HCT116 (cell line): ENCODE results near the gene LYST. TPM values are rescaled to one million over a fixed set of nuclear protein-coding genes. Genes with fewer than 3 reads are reported as not detected.

ENCODE experiments used
- ATAC-seq: fragments of 200-7000 bp; cut with Tn5 transposase; 2 replicates; pipeline ENCODE4 v1.9.1; 2020; ENCODE audit warnings: mild to moderate bottlenecking, moderate library complexity
- BruUV-seq: library from RNA; stranded (reverse); fragments of 400-500 nt; replicated peaks from 2 replicates; lab custom pipeline; 2021; lab: Mats Ljungman, UMichigan
- CTCF ChIA-PET: fragments of 300-600 bp; sonication (Branson Sonifier 250); formaldehyde crosslinking; loops from one replicate; lab custom pipeline; 2021; ENCODE audit warnings: antibody characterized with exemption; lab: Charles Lee
- POLR2A ChIA-PET: fragments of 300-600, 350-600 bp; sonication (Branson Sonifier 250); formaldehyde crosslinking; loops from one replicate; lab custom pipeline; 2021; ENCODE audit warnings: antibody characterized with exemption; lab: Charles Lee
- RAD21 ChIA-PET, 2 experiments: fragments of 300-600 bp; sonication (Branson Sonifier 250); formaldehyde crosslinking; loops; one replicate each; lab custom pipeline; 2023; ENCODE audit warnings: low total read pairs in 2 of 2; ENCODE audit not compliant: uncharacterized antibody in 2 of 2, unreplicated experiment in 2 of 2, low non-redundant PET in 1 of 2; lab: Charles Lee
- DNase-seq: peaks from one replicate; pipeline ENCODE4 v3.0.0-alpha.2; 2010; ENCODE audit warnings: low read depth, low spot score
- H2AFZ ChIP-seq: fragments of 200-600 bp; shearing (Covaris generic), sonication (generic); 2 replicates; pipeline ENCODE4 v1.6.1; 2017; ENCODE audit warnings: low read depth, mixed run types, mixed read lengths, antibody characterized with exemption, low read length; ENCODE audit not compliant: poor library complexity, severe bottlenecking
- H3K27ac ChIP-seq: 2 replicates; pipeline ENCODE4 v1.5.1; 2012; ENCODE audit warnings: low read depth, low read length
- H3K27me3 ChIP-seq: fragments of 200-600 bp; sonication (generic); 2 replicates; pipeline ENCODE4 v1.6.1; 2016; ENCODE audit warnings: mixed run types, low read length, mixed read lengths; ENCODE audit not compliant: insufficient read depth
- H3K36me3 ChIP-seq, 2 experiments: fragments of 200-500 bp in 1 of 2; fragments of 200-600 bp in 1 of 2; sonication (Bioruptor generic) in 1 of 2; sonication (generic) in 1 of 2; 2 replicates each; pipeline versions ENCODE4 v1.5.1 to v1.6.1; 2014 to 2016; ENCODE audit warnings: low read length in 2 of 2, inconsistent platforms in 1 of 2, mixed read lengths in 1 of 2, mixed run types in 1 of 2; ENCODE audit not compliant: insufficient read depth in 2 of 2, control insufficient read depth in 1 of 2
- H3K4me1 ChIP-seq, 2 experiments: fragments of 200-600 bp in 1 of 2; sonication (generic) in 1 of 2; 2 replicates each; pipeline versions ENCODE4 v1.5.1 to v1.6.1; 2012 to 2017; ENCODE audit warnings: low read length in 2 of 2, inconsistent platforms in 1 of 2, mild to moderate bottlenecking in 1 of 2, mixed read lengths in 1 of 2, mixed run types in 1 of 2, moderate library complexity in 1 of 2; ENCODE audit not compliant: insufficient read depth in 2 of 2, control insufficient read depth in 1 of 2
- H3K4me2 ChIP-seq: fragments of 200-600 bp; sonication (generic); 2 replicates; pipeline ENCODE4 v1.6.1; 2017; ENCODE audit warnings: mixed run types, low read length, mixed read lengths
- H3K4me3 ChIP-seq, 2 experiments: fragments of 200-600 bp in 1 of 2; sonication (generic) in 1 of 2; replicated peaks in 1 of 2; 2 replicates each; pipeline ENCODE4 v1.5.1; 2011 to 2016; ENCODE audit warnings: low read length in 2 of 2, control low read depth in 1 of 2, low read depth in 1 of 2, mild to moderate bottlenecking in 1 of 2, mixed read lengths in 1 of 2, mixed run types in 1 of 2
- H3K79me2 ChIP-seq: fragments of 200-600 bp; sonication (generic); 2 replicates; pipeline ENCODE4 v1.6.1; 2017; ENCODE audit warnings: mild to moderate bottlenecking, mixed run types, low read length, moderate library complexity, mixed read lengths; ENCODE audit not compliant: insufficient read depth
- H3K9ac ChIP-seq: fragments of 200-600 bp; sonication (generic); 2 replicates; pipeline ENCODE4 v1.6.1; 2016; ENCODE audit warnings: low read length, mixed read lengths
- H3K9me2 ChIP-seq: fragments of 200-600 bp; sonication (generic), shearing (Covaris generic); 2 replicates; pipeline ENCODE4 v1.6.1; 2017; ENCODE audit warnings: mixed run types, mild to moderate bottlenecking, moderate library complexity; ENCODE audit not compliant: insufficient read depth
- H3K9me3 ChIP-seq, 2 experiments: fragments of 200-500 bp in 1 of 2; fragments of 200-600 bp in 1 of 2; sonication (Bioruptor generic) in 1 of 2; sonication (generic) in 1 of 2; 2 replicates each; pipeline ENCODE4 v1.6.1; 2014 to 2017; ENCODE audit warnings: low read length in 2 of 2, mixed read lengths in 2 of 2, inconsistent platforms in 1 of 2, low read depth in 1 of 2, mild to moderate bottlenecking in 1 of 2, mixed run types in 1 of 2, moderate library complexity in 1 of 2; ENCODE audit not compliant: control insufficient read depth in 1 of 2, insufficient read depth in 1 of 2
- H4K20me1 ChIP-seq: fragments of 200-600 bp; sonication (generic), shearing (Covaris generic); 2 replicates; pipeline ENCODE4 v1.6.1; 2017; ENCODE audit warnings: mixed run types, mild to moderate bottlenecking, moderate library complexity; ENCODE audit not compliant: insufficient read depth
- EZH2phosphoT487 ChIP-seq: fragments of 200-600 bp; IDR thresholded peaks from 2 replicates; pipeline ENCODE4 v1.6.1; 2018; ENCODE audit warnings: antibody characterized with exemption, borderline replicate concordance
- POLR2AphosphoS5 ChIP-seq: IDR thresholded peaks from 2 replicates; pipeline ENCODE4 v1.6.1; 2011; ENCODE audit warnings: mild to moderate bottlenecking, low read depth, low read length, moderate library complexity
- SP1 ChIP-seq: IDR thresholded peaks from 2 replicates; pipeline ENCODE4 v1.6.1; 2012; ENCODE audit warnings: low read depth
- SRF ChIP-seq: IDR thresholded peaks from 2 replicates; pipeline ENCODE4 v1.6.1; 2012; ENCODE audit warnings: low read depth
- intact Hi-C: fragments of 100-400 bp; cut with micrococcal nuclease; formaldehyde crosslinking; loops from 2 replicates; pipeline ENCODE4 v1.10.0; 2022
- total RNA-seq: library from RNA; stranded (reverse); gene quantifications from one replicate; pipeline ENCODE4 v1.2.1, GENCODE V29; 2021; ENCODE audit not compliant: unreplicated experiment
- TF ChIP-seq, protein P1 (sequence below), 3 experiments: fragments of 200-600 bp in 1 of 3; sonication (generic) in 1 of 3; IDR thresholded peaks in 2 of 3; conservative IDR thresholded peaks in 1 of 3; 2 replicates each; pipeline ENCODE4 v1.5.1; 2012 to 2017; ENCODE audit warnings: low read depth in 2 of 3, low read length in 2 of 3, antibody characterized with exemption in 1 of 3, borderline replicate concordance in 1 of 3, control low read depth in 1 of 3, mild to moderate bottlenecking in 1 of 3, mixed read lengths in 1 of 3, mixed run types in 1 of 3, moderate library complexity in 1 of 3; ENCODE audit not compliant: insufficient read depth in 1 of 3
- TF ChIP-seq, protein P2 (sequence below): IDR thresholded peaks from 2 replicates; pipeline ENCODE4 v1.6.1; 2012
- TF ChIP-seq, protein P3 (sequence below): IDR thresholded peaks from 2 replicates; pipeline ENCODE4 v1.6.1; 2012; ENCODE audit warnings: low read depth

LYST gene
- total RNA-seq, 1 experiment from 2014 or later = 6.6 TPM

DNA sequence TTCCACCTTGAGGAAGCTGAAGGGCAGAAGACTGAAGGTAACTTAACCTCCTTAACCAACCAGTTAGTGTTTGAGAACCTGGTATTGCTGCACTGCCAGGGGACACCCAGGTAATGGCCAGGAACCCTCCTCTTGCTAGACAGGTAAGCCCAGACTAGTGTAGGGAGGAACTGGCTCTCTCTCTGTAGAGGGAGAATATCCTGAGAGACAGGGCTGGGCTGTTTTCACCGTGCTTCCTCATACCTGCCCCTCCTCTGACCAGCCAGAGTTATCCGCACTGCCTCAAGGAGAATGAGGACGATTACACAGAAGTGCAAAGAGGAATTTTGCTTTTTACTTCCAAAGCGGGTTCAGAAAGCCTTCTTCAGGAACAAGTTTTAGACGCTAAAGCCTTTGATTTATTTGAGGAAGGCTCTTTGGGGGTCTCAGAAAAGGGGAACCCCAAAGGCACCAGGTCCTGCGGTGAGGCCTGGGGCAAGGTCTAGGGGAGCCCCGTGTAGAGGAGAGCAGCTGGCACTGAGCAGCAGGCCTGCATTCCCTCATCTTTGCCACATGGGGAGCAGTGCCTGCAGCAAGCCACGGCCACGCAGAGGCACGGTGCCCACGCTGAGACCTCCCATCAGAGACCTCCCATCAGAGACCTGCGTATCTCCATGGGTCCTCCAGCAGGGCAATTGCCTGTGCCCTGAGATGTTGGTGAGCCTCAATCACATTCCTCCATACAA is 230.6 kb downstream of the LYST start:
- TF ChIP-seq EZH2phosphoT487 = no peak
- TF ChIP-seq, protein P1, sequence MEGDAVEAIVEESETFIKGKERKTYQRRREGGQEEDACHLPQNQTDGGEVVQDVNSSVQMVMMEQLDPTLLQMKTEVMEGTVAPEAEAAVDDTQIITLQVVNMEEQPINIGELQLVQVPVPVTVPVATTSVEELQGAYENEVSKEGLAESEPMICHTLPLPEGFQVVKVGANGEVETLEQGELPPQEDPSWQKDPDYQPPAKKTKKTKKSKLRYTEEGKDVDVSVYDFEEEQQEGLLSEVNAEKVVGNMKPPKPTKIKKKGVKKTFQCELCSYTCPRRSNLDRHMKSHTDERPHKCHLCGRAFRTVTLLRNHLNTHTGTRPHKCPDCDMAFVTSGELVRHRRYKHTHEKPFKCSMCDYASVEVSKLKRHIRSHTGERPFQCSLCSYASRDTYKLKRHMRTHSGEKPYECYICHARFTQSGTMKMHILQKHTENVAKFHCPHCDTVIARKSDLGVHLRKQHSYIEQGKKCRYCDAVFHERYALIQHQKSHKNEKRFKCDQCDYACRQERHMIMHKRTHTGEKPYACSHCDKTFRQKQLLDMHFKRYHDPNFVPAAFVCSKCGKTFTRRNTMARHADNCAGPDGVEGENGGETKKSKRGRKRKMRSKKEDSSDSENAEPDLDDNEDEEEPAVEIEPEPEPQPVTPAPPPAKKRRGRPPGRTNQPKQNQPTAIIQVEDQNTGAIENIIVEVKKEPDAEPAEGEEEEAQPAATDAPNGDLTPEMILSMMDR (IDR thresholded peaks at IDR 0.05 in 2 of 3, conservative IDR thresholded peaks at IDR 0.05 in 1 of 3; ENCODE audit: borderline replicate concordance in 1 of 3, insufficient read depth in 1 of 3, low read depth in 2 of 3, low read length in 2 of 3) = peak in 2 of 3 experiments; percentile 11 to 18; a peak in 2 of 6 replicates
- Histone ChIP-seq H3K4me2 (no peak overlapping the region), H3K27me3 (no peaks in the 10 kb centered on the region), H2AFZ (no peak overlapping the region), H3K36me3 (no peaks in the 10 kb centered on the region), H3K9ac (no peak overlapping the region), H3K4me3 (no peak overlapping the region), H3K27ac (no peak overlapping the region), H3K4me1 (peaks cover 2 to 6% of the 10 kb centered on the region in 2 experiments; a peak in 2 of 4 replicates), H3K79me2 (no peaks in the 10 kb centered on the region), H3K9me3 (no peaks in the 10 kb centered on the region), H4K20me1 (no peaks in the 10 kb centered on the region), H3K9me2 (no peaks in the 10 kb centered on the region)
- intact Hi-C loops = no loop called here
- ChIA-PET CTCF (no interaction called here), POLR2A (no interaction called here), RAD21 (no interaction called here)
- no peak for DNase-seq
- BruUV-seq = no TSS peak
- peak; percentile 74 for ATAC-seq

DNA sequence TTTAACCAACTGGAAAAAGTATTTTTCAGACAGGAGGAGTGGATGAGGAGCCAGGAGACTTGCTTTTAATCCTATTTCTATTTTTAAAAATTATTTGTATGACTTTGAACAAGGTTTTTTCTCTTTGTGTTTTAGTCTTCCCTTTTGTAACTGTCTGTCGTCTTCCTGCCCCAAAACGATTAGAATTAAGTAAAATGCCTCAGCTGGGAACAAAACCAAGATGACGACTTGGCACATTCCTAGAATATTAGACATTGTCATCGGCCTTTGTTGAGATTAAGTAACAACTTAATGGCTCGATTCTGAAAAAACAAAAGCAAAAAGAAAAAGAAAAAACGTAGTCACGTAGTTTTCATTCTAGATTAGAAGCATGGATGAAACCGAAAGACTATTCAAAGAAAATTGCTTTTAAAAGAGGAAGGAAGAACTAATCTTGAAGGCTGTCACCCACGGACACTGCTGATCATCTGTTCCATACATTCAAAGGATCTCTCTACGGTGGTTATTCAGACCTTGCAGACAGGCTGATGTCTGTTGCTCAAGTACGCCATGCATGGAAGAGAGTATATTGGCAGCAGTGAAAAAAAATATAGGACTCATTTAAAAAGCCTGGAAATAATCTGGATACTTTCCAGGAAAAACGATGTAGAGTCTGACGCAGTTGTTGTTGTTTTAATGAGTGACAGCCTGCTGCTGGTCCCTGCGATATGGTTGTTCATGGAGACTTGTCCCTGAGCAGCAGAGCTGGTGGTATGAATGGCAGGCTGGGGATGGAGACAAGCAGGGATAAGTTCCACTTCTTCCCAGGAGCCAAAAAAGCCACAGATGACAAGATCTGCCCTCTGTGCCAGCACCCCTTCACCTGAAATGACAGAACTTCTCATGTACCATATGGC is 234.0 kb downstream of the LYST start:
- Histone ChIP-seq H3K9me2 (no peaks in the 10 kb centered on the region), H3K36me3 (no peaks in the 10 kb centered on the region), H4K20me1 (no peaks in the 10 kb centered on the region), H3K27ac (no peak overlapping the region)
- no TSS peak for BruUV-seq
- TF ChIP-seq SRF (no peak), POLR2AphosphoS5 (no peak), EZH2phosphoT487 (no peak), SP1 (no peak)
- TF ChIP-seq, protein P2, sequence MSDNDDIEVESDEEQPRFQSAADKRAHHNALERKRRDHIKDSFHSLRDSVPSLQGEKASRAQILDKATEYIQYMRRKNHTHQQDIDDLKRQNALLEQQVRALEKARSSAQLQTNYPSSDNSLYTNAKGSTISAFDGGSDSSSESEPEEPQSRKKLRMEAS = no peak
- TF ChIP-seq, protein P3, sequence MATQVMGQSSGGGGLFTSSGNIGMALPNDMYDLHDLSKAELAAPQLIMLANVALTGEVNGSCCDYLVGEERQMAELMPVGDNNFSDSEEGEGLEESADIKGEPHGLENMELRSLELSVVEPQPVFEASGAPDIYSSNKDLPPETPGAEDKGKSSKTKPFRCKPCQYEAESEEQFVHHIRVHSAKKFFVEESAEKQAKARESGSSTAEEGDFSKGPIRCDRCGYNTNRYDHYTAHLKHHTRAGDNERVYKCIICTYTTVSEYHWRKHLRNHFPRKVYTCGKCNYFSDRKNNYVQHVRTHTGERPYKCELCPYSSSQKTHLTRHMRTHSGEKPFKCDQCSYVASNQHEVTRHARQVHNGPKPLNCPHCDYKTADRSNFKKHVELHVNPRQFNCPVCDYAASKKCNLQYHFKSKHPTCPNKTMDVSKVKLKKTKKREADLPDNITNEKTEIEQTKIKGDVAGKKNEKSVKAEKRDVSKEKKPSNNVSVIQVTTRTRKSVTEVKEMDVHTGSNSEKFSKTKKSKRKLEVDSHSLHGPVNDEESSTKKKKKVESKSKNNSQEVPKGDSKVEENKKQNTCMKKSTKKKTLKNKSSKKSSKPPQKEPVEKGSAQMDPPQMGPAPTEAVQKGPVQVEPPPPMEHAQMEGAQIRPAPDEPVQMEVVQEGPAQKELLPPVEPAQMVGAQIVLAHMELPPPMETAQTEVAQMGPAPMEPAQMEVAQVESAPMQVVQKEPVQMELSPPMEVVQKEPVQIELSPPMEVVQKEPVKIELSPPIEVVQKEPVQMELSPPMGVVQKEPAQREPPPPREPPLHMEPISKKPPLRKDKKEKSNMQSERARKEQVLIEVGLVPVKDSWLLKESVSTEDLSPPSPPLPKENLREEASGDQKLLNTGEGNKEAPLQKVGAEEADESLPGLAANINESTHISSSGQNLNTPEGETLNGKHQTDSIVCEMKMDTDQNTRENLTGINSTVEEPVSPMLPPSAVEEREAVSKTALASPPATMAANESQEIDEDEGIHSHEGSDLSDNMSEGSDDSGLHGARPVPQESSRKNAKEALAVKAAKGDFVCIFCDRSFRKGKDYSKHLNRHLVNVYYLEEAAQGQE = no peak
- TF ChIP-seq, all 23 proteins: peak for 0
- ATAC-seq (no peak), DNase-seq (no peak)
- H3K79me2 ChIP-seq = no peaks in the 10 kb centered on the region
- H3K4me1 ChIP-seq = no peaks in the 10 kb centered on the region
- H3K4me3 ChIP-seq = no peak overlapping the region
- POLR2A ChIA-PET = no interaction called here
- H3K4me2 ChIP-seq = no peak overlapping the region
- RAD21 ChIA-PET = no interaction called here
- intact Hi-C loops = no loop called here
- no peak overlapping the region for H3K9ac ChIP-seq
- H2AFZ ChIP-seq = no peak overlapping the region
- CTCF ChIA-PET = no interaction called here
- H3K27me3 ChIP-seq = no peaks in the 10 kb centered on the region
- no peaks in the 10 kb centered on the region for H3K9me3 ChIP-seq
